Measurements from ENCODE around the gene TCF23. TPM values are rescaled to one million over a fixed set of nuclear protein-coding genes. Genes with fewer than 3 reads are reported as not detected.
A peak's percentile ranks its signal among the peaks of the same experiment; 100 is the strongest.

Gene TCF23
- total RNA-seq, 1 experiment from 2014 or later = not detected

GRCh38 chr2:27184115-27184514, 35.3 kb downstream of the TCF23 start:
- H3F3A ChIP-seq (ENCODE audit: low read length, unreplicated experiment) = no peaks in the 10 kb centered on the region
- ChIA-PET POLR2A (ENCODE audit: unreplicated experiment) (no interaction called here), CTCF (no interaction called here)
- H3K9me3 ChIP-seq (ENCODE audit: low read length) = no peaks in the 10 kb centered on the region
- H3K9ac ChIP-seq (ENCODE audit: low read length) = no peak overlapping the region
- H3K27me3 ChIP-seq (ENCODE audit: low read length) = peaks cover 13% of the 10 kb centered on the region
- H3K4me3 ChIP-seq (ENCODE audit: low read length) = no peak overlapping the region
- no peak for ATAC-seq
- intact Hi-C loops (cut with micrococcal nuclease) = no loop called here
- no peaks in the 10 kb centered on the region for H4K20me1 ChIP-seq (ENCODE audit: low read length)
- H3K79me2 ChIP-seq (ENCODE audit: low read length) = no peaks in the 10 kb centered on the region
- no peaks in the 10 kb centered on the region for H3K4me1 ChIP-seq (ENCODE audit: insufficient read depth, low read length)
- no TSS peak for BruUV-seq (replicated peaks)
- no peak overlapping the region for H2AFZ ChIP-seq (ENCODE audit: low read length)
- H3K27ac ChIP-seq (ENCODE audit: low read length) = no peak overlapping the region
- no peaks in the 10 kb centered on the region for H3K36me3 ChIP-seq (ENCODE audit: low read depth, low read length)
- DNase-seq = no peak
- H3K9me2 ChIP-seq (replicated peaks; ENCODE audit: low read length) = no peaks in the 10 kb centered on the region
- no peak overlapping the region for H3K4me2 ChIP-seq (ENCODE audit: low read length)
- TF ChIP-seq CTCF (conservative IDR thresholded peaks at IDR 0.05; ENCODE audit: low read depth, low read length) = no peak
- TF ChIP-seq EZH2 (IDR thresholded peaks at IDR 0.05; ENCODE audit: low read length, unreplicated experiment) = no peak
- TF ChIP-seq EZH2phosphoT487 (IDR thresholded peaks at IDR 0.05; ENCODE audit: borderline replicate concordance, low read length) = no peak

- H2AFZ ChIP-seq (ENCODE audit: low read length) = 0 out of 2 replicates have a peak overlapping the region, but pooled peaks have one; percentile 42
- TF ChIP-seq EZH2phosphoT487 (IDR thresholded peaks at IDR 0.05; ENCODE audit: borderline replicate concordance, low read length) (no peak), CTCF (conservative IDR thresholded peaks at IDR 0.05; ENCODE audit: low read depth, low read length) (no peak), EZH2 (IDR thresholded peaks at IDR 0.05; ENCODE audit: low read length, unreplicated experiment) (no peak)
Observed at GRCh38 chr2:27185331-27186026, 36.7 kb downstream of the TCF23 start.

GRCh38 chr2:27186613-27187345, 38.0 kb downstream of the TCF23 start:
- BruUV-seq (replicated peaks) = no TSS peak
- H3K27me3 ChIP-seq (ENCODE audit: low read length) = no peaks in the 10 kb centered on the region
- ChIA-PET CTCF (no interaction called here), POLR2A (ENCODE audit: unreplicated experiment) (no interaction called here)
- H3K79me2 ChIP-seq (ENCODE audit: low read length) = no peaks in the 10 kb centered on the region
- no peaks in the 10 kb centered on the region for H3K9me3 ChIP-seq (ENCODE audit: low read length)
- H3K27ac ChIP-seq (ENCODE audit: low read length) = no peak overlapping the region
- H4K20me1 ChIP-seq (ENCODE audit: low read length) = no peaks in the 10 kb centered on the region
- DNase-seq (no peak), ATAC-seq (no peak)
- no peaks in the 10 kb centered on the region for H3K9me2 ChIP-seq (replicated peaks; ENCODE audit: low read length)
- intact Hi-C loops (cut with micrococcal nuclease) = no loop called here
- no peaks in the 10 kb centered on the region for H3K36me3 ChIP-seq (ENCODE audit: low read depth, low read length)
- no peaks in the 10 kb centered on the region for H3K4me1 ChIP-seq (ENCODE audit: insufficient read depth, low read length)
- H3K4me2 ChIP-seq (ENCODE audit: low read length) = no peak overlapping the region
- no peaks in the 10 kb centered on the region for H3F3A ChIP-seq (ENCODE audit: low read length, unreplicated experiment)
- no peak for TF ChIP-seq CTCF (conservative IDR thresholded peaks at IDR 0.05; ENCODE audit: low read depth, low read length)
- no peak for TF ChIP-seq EZH2phosphoT487 (IDR thresholded peaks at IDR 0.05; ENCODE audit: borderline replicate concordance, low read length)
- no peak for TF ChIP-seq EZH2 (IDR thresholded peaks at IDR 0.05; ENCODE audit: low read length, unreplicated experiment)
- no peak overlapping the region for H3K4me3 ChIP-seq (ENCODE audit: low read length)
- no peak overlapping the region for H3K9ac ChIP-seq (ENCODE audit: low read length)
- H2AFZ ChIP-seq (ENCODE audit: low read length) = no peak overlapping the region

More at GRCh38 chr2:27185331-27186026, 36.7 kb downstream of the TCF23 start:
- H3K79me2 ChIP-seq (ENCODE audit: low read length) = no peaks in the 10 kb centered on the region
- no TSS peak for BruUV-seq (replicated peaks)
- no peaks in the 10 kb centered on the region for H3K9me2 ChIP-seq (replicated peaks; ENCODE audit: low read length)
- ATAC-seq (no peak), DNase-seq (no peak)
- no peak overlapping the region for H3K9ac ChIP-seq (ENCODE audit: low read length)
- no peak overlapping the region for H3K4me3 ChIP-seq (ENCODE audit: low read length)
- no peaks in the 10 kb centered on the region for H3F3A ChIP-seq (ENCODE audit: low read length, unreplicated experiment)
- H3K4me1 ChIP-seq (ENCODE audit: insufficient read depth, low read length) = no peaks in the 10 kb centered on the region
- CTCF ChIA-PET = no interaction called here
- intact Hi-C loops (cut with micrococcal nuclease) = no loop called here
- peaks cover 4% of the 10 kb centered on the region; the same call in 1 of the 2 replicates for H3K27me3 ChIP-seq (ENCODE audit: low read length)
- H3K9me3 ChIP-seq (ENCODE audit: low read length) = no peaks in the 10 kb centered on the region
- H4K20me1 ChIP-seq (ENCODE audit: low read length) = no peaks in the 10 kb centered on the region
- no peak overlapping the region for H3K4me2 ChIP-seq (ENCODE audit: low read length)
- H3K27ac ChIP-seq (ENCODE audit: low read length) = no peak overlapping the region
- POLR2A ChIA-PET (ENCODE audit: unreplicated experiment) = no interaction called here
- H3K36me3 ChIP-seq (ENCODE audit: low read depth, low read length) = no peaks in the 10 kb centered on the region

All from PC-3 (cell line).